Measurements from ENCODE around the gene CDH15.
"Not testable (repeated sequence)": the region's sequence is repeated elsewhere in the genome, so short reads cannot be mapped to it uniquely, and the experiment has no call there.

Gene CDH15

GRCh38 chr16:89172171-89172527 is 601 bp downstream of the CDH15 start:
- DNase-seq, result no peak

- DNase-seq, result no peak
Measured at GRCh38 chr16:89172528-89173173, 1.1 kb downstream of the CDH15 start.

- DNase-seq, result no peak
Measured at GRCh38 chr16:89173174-89173921, 1.8 kb downstream of the CDH15 start.

GRCh38 chr16:89174055-89174827 is 2.7 kb downstream of the CDH15 start:
- DNase-seq, result no peak

GRCh38 chr16:89174877-89175276 is 3.3 kb downstream of the CDH15 start:
- DNase-seq, result no peak

GRCh38 chr16:89175280-89176146 is 4.0 kb downstream of the CDH15 start:
- no peak for DNase-seq

- DNase-seq, result no peak
Measured at GRCh38 chr16:89176147-89176690, 4.7 kb downstream of the CDH15 start.

GRCh38 chr16:89176717-89177116 is 5.2 kb downstream of the CDH15 start:
- no peak for DNase-seq

- no peak for DNase-seq
Measured at GRCh38 chr16:89177501-89177900, 6.0 kb downstream of the CDH15 start.

- no peak for DNase-seq
Measured at GRCh38 chr16:89178453-89179147, 7.1 kb downstream of the CDH15 start.

GRCh38 chr16:89179148-89179484 is 7.6 kb downstream of the CDH15 start:
- DNase-seq, result no peak

GRCh38 chr16:89179656-89180315 is 8.2 kb downstream of the CDH15 start:
- no peak for DNase-seq

GRCh38 chr16:89183463-89183862 is 11.9 kb downstream of the CDH15 start:
- no peak for DNase-seq

- no peak for DNase-seq
Measured at GRCh38 chr16:89183975-89184676, 12.6 kb downstream of the CDH15 start.

GRCh38 chr16:89184677-89184932 is 13.1 kb downstream of the CDH15 start:
- no peak for DNase-seq

- DNase-seq, result no peak
Measured at GRCh38 chr16:89184933-89185794, 13.6 kb downstream of the CDH15 start.

- DNase-seq, result not testable (repeated sequence)
Measured at GRCh38 chr16:89185887-89186592, 14.5 kb downstream of the CDH15 start.

GRCh38 chr16:89186593-89187031 is 15.1 kb downstream of the CDH15 start:
- not testable (repeated sequence) for DNase-seq
